GM12892 (cell line): ENCODE data around the gene MARK3.
A peak's percentile ranks its signal among the peaks of the same experiment; 100 is the strongest.
"Not testable (repeated sequence)": the region's sequence is repeated elsewhere in the genome, so short reads cannot be mapped to it uniquely, and the experiment has no call there.

Experiments
- DNase-seq: peaks from one replicate; pipeline ENCODE4 v3.0.0; 2011; ENCODE audit not compliant: insufficient read length
- FAIRE-seq: peaks from 2 replicates; lab custom pipeline; 2011; peaks lifted over from hg19 to GRCh38; lab: Jason Lieb, UNC
- POLR2A ChIP-seq: IDR thresholded peaks from 2 replicates; pipeline ENCODE4 v1.6.1; 2011; ENCODE audit warnings: low read depth, low read length, control low read depth
- POLR2AphosphoS5 ChIP-seq: IDR thresholded peaks from 2 replicates; pipeline ENCODE4 v1.6.1; 2011; ENCODE audit warnings: low read depth, low read length, control low read depth
- TAF1 ChIP-seq: IDR thresholded peaks from 2 replicates; pipeline ENCODE4 v1.6.1; 2011; ENCODE audit warnings: low read depth, mild to moderate bottlenecking, control low read depth, low read length, borderline replicate concordance

Gene MARK3

GRCh38 chr14:103524002-103524935 is 139.1 kb downstream of the MARK3 start:
- no peak for DNase-seq
- FAIRE-seq, result no peak
- TF ChIP-seq POLR2AphosphoS5, result no peak

GRCh38 chr14:103525430-103526246 is 140.4 kb downstream of the MARK3 start:
- not testable (repeated sequence) for FAIRE-seq

GRCh38 chr14:103526247-103526913 is 141.2 kb downstream of the MARK3 start:
- DNase-seq (no peak), FAIRE-seq (no peak)
- TF ChIP-seq POLR2AphosphoS5 (no peak), POLR2A (no peak), TAF1 (no peak)

More at GRCh38 chr14:103525430-103526246, 140.4 kb downstream of the MARK3 start:
- DNase-seq, result not testable (repeated sequence)

- no peak for FAIRE-seq
- DNase-seq, result no peak
- TF ChIP-seq TAF1 (no peak), POLR2A (no peak), POLR2AphosphoS5 (no peak)
These were observed 141.7 kb downstream of the MARK3 start for GRCh38 chr14:103526914-103527248.

- DNase-seq, result no peak
- TF ChIP-seq POLR2AphosphoS5 (no peak), TAF1 (no peak)
- peak; percentile 87 for FAIRE-seq
These were observed 142.4 kb downstream of the MARK3 start for GRCh38 chr14:103527408-103528145.

GRCh38 chr14:103528146-103528586 is 143.0 kb downstream of the MARK3 start:
- no peak for DNase-seq
- FAIRE-seq, result no peak

GRCh38 chr14:103528587-103529382 is 143.6 kb downstream of the MARK3 start, which contains the start of gene TRMT61A:
Gene TRMT61A (plus strand): TSS chr14:103529196. CDS start chr14:103529979, 783 bp downstream.
- FAIRE-seq (peak; percentile 82), DNase-seq (peak; percentile 98)
- TF ChIP-seq POLR2A, result peak; percentile 76; the same call in 1 of the 2 replicates
- 0 out of 2 replicates have a peak, but pooled peaks have one; percentile 15 for TF ChIP-seq TAF1
- no peak; the same call in 1 of the 2 replicates for TF ChIP-seq POLR2AphosphoS5

More at GRCh38 chr14:103528146-103528586, 143.0 kb downstream of the MARK3 start:
- TF ChIP-seq TAF1 (no peak), POLR2AphosphoS5 (no peak), POLR2A (no peak)

GRCh38 chr14:103529383-103530365 is 144.5 kb downstream of the MARK3 start:
- DNase-seq (no peak), FAIRE-seq (no peak)
- peak; percentile 34; the same call in 1 of the 2 replicates for TF ChIP-seq POLR2AphosphoS5
- TF ChIP-seq TAF1, result no peak

GRCh38 chr14:103530390-103530789 is 145.2 kb downstream of the MARK3 start:
- FAIRE-seq, result no peak
- no peak for TF ChIP-seq POLR2A
- TF ChIP-seq POLR2AphosphoS5, result no peak
- no peak for TF ChIP-seq TAF1

More at GRCh38 chr14:103530390-103530789, 145.2 kb downstream of the MARK3 start:
- no peak for DNase-seq
